ENCODE data around the gene PTPRM. TPM values are rescaled to one million over a fixed set of nuclear protein-coding genes. Genes with fewer than 3 reads are reported as not detected.

PTPRM gene
- total and polyA plus RNA-seq, 2 of the 8 experiments (the other 6 are each of a cell fraction or from before 2014, with no cell fraction given), result 4.1 to 7.0 TPM

GRCh38 chr18:7749510-7749981, 182.4 kb downstream of the PTPRM start:
- Histone ChIP-seq H3K56ac (replicated peaks; ENCODE audit: insufficient read length, low read depth, low read length) (no peak overlapping the region), H3K27ac (ENCODE audit: low read depth, low read length) (no peak overlapping the region), H3K18ac (ENCODE audit: extremely low read depth, low read length) (no peak overlapping the region), H2BK12ac (ENCODE audit: low read depth, low read length) (no peak overlapping the region), H3K4me1 (replicated peaks in 1 of 4; ENCODE audit: control insufficient read depth in 3 of 4, insufficient read depth in 4 of 4, low read length in 3 of 4) (peaks cover 0 to 9% (median 4%) of the 10 kb centered on the region in 4 experiments; a peak in 2 of 7 replicates), H2BK15ac (ENCODE audit: low read length) (no peak overlapping the region), H2AFZ (ENCODE audit: low read length) (no peak overlapping the region), H2BK120ac (replicated peaks; ENCODE audit: low read depth, low read length) (no peak overlapping the region), H4K5ac (ENCODE audit: insufficient read length, low read depth, low read length) (no peak overlapping the region), H2BK20ac (ENCODE audit: low read length) (no peak overlapping the region), H3K36me3 (ENCODE audit: control insufficient read depth in 2 of 4, insufficient read depth in 4 of 4, low read length in 3 of 4) (no peaks in the 10 kb centered on the region), H3K14ac (ENCODE audit: insufficient read length) (no peak overlapping the region), H3K23ac (ENCODE audit: insufficient read length) (no peak overlapping the region), H4K91ac (replicated peaks; ENCODE audit: insufficient read length, low read length) (no peak overlapping the region), H3K4me2 (ENCODE audit: insufficient read depth in 1 of 2, low read depth in 2 of 2, low read length in 2 of 2) (no peak overlapping the region), H3K23me2 (ENCODE audit: low read depth, low read length) (no peaks in the 10 kb centered on the region), H4K8ac (ENCODE audit: extremely low read depth, insufficient read depth, low read length) (no peak overlapping the region), H3K4ac (replicated peaks; ENCODE audit: insufficient read length, low read depth, low read length) (no peak overlapping the region), H3K79me1 (ENCODE audit: low read depth, low read length) (peaks cover 3% of the 10 kb centered on the region; the same call in 1 of the 2 replicates), H2BK5ac (ENCODE audit: low read depth, low read length) (no peak overlapping the region), H2AK5ac (ENCODE audit: low read depth, low read length) (no peak overlapping the region), H3K4me3 (ENCODE audit: extremely low read depth in 1 of 4, insufficient read depth in 2 of 4, low read depth in 3 of 4, low read length in 4 of 4) (no peak overlapping the region), H3K9me3 (ENCODE audit: insufficient read depth in 2 of 2, low read depth in 1 of 2, low read length in 1 of 2) (peaks cover 6 to 11% of the 10 kb centered on the region in 2 experiments; a peak in 3 of 4 replicates), H3K79me2 (ENCODE audit: control insufficient read depth in 1 of 2, insufficient read depth in 2 of 2, low read length in 2 of 2) (no peaks in the 10 kb centered on the region), H3K9ac (replicated peaks in 1 of 4; ENCODE audit: extremely low read depth in 1 of 4, low read depth in 3 of 4, low read length in 3 of 4) (no peak overlapping the region), H3K27me3 (replicated peaks in 1 of 4; ENCODE audit: control insufficient read depth in 3 of 4, extremely low read depth in 1 of 4, insufficient read depth in 3 of 4, low read length in 3 of 4) (no peaks in the 10 kb centered on the region), H4K20me1 (replicated peaks in 1 of 2; ENCODE audit: control insufficient read depth in 1 of 2, insufficient read depth in 2 of 2, low read length in 2 of 2) (no peaks in the 10 kb centered on the region)
- POLR2A ChIA-PET (ENCODE audit: partially characterized antibody), result no interaction called here
- 90% methylated on average over 2 of the region's 2 CpGs; no CpG with 5 or more reads in 1 of the 2 experiments for WGBS, 2 experiments (ENCODE audit: extremely low coverage in 1 of 2, insufficient coverage in 1 of 2, insufficient read length in 1 of 2, insufficient replicate concordance in 2 of 2, low coverage in 1 of 2, low lambda C conversion rate in 2 of 2, missing lambda C conversion rate in 1 of 2)
- no peak for DNase-seq (ENCODE audit: low read depth in 1 of 2, low spot score in 2 of 2)
- CTCF ChIA-PET (ENCODE audit: partially characterized antibody), result interaction anchor here (1.6 kb wide), 2 partner anchors 10 to 676 kb away, joined by 4 to 5 read pairs; no protein-coding TSS in a partner anchor
- FAIRE-seq, result no peak
- TF ChIP-seq KDM5A (IDR thresholded peaks at IDR 0.05; ENCODE audit: low read length) (no peak), MAFK (IDR thresholded peaks at IDR 0.05; ENCODE audit: low read depth, low read length) (no peak), RNF2 (IDR thresholded peaks at IDR 0.05; ENCODE audit: borderline replicate concordance, low read depth, low read length, missing control alignments, poor library complexity, severe bottlenecking) (no peak)
